Measurements from ENCODE around the gene CCSER1. TPM values are rescaled to one million over a fixed set of nuclear protein-coding genes. Genes with fewer than 3 reads are reported as not detected.

The CCSER1 gene
- total RNA-seq, 1 donor from 2014 or later: not detected

GRCh38 chr4:91598696-91599095, 1471.5 kb downstream of the CCSER1 start:
- H3K36me3 Mint-ChIP-seq (ENCODE audit: low read depth): no peaks in the 10 kb centered on the region
- no peaks in the 10 kb centered on the region for H3K4me1 Mint-ChIP-seq (ENCODE audit: low read depth)
- TF ChIP-seq, protein P1, sequence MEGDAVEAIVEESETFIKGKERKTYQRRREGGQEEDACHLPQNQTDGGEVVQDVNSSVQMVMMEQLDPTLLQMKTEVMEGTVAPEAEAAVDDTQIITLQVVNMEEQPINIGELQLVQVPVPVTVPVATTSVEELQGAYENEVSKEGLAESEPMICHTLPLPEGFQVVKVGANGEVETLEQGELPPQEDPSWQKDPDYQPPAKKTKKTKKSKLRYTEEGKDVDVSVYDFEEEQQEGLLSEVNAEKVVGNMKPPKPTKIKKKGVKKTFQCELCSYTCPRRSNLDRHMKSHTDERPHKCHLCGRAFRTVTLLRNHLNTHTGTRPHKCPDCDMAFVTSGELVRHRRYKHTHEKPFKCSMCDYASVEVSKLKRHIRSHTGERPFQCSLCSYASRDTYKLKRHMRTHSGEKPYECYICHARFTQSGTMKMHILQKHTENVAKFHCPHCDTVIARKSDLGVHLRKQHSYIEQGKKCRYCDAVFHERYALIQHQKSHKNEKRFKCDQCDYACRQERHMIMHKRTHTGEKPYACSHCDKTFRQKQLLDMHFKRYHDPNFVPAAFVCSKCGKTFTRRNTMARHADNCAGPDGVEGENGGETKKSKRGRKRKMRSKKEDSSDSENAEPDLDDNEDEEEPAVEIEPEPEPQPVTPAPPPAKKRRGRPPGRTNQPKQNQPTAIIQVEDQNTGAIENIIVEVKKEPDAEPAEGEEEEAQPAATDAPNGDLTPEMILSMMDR (IDR thresholded peaks at IDR 0.05): no peak
- H3K27me3 Mint-ChIP-seq (ENCODE audit: low read depth): no peaks in the 10 kb centered on the region
- H3K9me3 Mint-ChIP-seq (ENCODE audit: low read depth): no peaks in the 10 kb centered on the region
- H3K4me3 Mint-ChIP-seq (ENCODE audit: unreplicated experiment): no peak overlapping the region
- no peak overlapping the region for H3K27ac Mint-ChIP-seq (ENCODE audit: unreplicated experiment)
- peak; percentile 36 for DNase-seq (ENCODE audit: low spot score)

DNA sequence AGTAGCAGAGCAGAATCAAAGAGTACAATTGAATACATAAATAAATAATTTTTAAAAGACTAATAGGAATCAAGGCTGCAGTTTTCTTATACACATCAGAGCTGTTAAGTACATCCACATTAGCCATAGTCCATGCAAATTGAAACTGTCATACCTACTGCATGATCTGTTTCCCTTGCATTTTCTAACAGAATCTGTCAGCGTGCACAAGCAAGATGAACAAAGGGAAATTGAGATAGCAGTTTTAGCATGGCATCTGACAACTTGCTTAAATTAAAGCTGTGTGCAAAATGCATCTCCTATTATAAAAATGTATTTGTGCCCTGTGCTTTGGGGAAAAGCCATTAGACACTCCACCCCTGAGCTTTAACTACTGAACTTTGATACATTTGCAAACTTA, 1473.1 kb downstream of the CCSER1 start:
- Mint-ChIP-seq H3K4me1 (ENCODE audit: low read depth) (no peaks in the 10 kb centered on the region), H3K27me3 (ENCODE audit: low read depth) (no peaks in the 10 kb centered on the region), H3K36me3 (ENCODE audit: low read depth) (no peaks in the 10 kb centered on the region), H3K27ac (ENCODE audit: unreplicated experiment) (no peak overlapping the region), H3K9me3 (ENCODE audit: low read depth) (no peaks in the 10 kb centered on the region), H3K4me3 (ENCODE audit: unreplicated experiment) (no peak overlapping the region)
- DNase-seq (ENCODE audit: low spot score): no peak
- TF ChIP-seq, protein P1 (IDR thresholded peaks at IDR 0.05): no peak

DNA sequence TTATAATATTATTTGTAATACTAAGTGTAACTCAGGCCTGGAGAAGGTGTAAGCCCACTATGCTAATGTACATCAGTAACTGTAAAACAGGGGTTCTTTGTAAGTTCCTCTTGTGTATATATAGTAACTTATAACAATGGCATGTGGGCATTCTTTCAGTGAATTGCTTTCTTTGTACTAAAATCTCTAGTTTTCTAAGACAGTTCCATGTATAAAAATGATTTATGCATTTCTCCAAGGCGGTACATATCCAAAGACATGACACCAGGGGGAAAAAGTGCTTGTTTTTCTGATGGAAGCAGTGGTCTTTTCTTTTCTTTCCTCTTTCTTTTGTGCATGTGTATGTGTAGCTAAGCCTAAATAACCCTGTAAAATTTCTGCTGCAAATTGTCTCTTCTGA, 1474.2 kb downstream of the CCSER1 start:
- no peak for DNase-seq (ENCODE audit: low spot score)
- no peaks in the 10 kb centered on the region for H3K9me3 Mint-ChIP-seq (ENCODE audit: low read depth)
- no peaks in the 10 kb centered on the region for H3K4me1 Mint-ChIP-seq (ENCODE audit: low read depth)
- TF ChIP-seq, protein P1 (IDR thresholded peaks at IDR 0.05): no peak
- no peaks in the 10 kb centered on the region for H3K36me3 Mint-ChIP-seq (ENCODE audit: low read depth)
- H3K27ac Mint-ChIP-seq (ENCODE audit: unreplicated experiment): no peak overlapping the region
- H3K4me3 Mint-ChIP-seq (ENCODE audit: unreplicated experiment): no peak overlapping the region
- peaks cover 3% of the 10 kb centered on the region for H3K27me3 Mint-ChIP-seq (ENCODE audit: low read depth)

GRCh38 chr4:91611782-91612181, 1484.6 kb downstream of the CCSER1 start:
- no peaks in the 10 kb centered on the region for H3K9me3 Mint-ChIP-seq (ENCODE audit: low read depth)
- TF ChIP-seq, protein P1 (IDR thresholded peaks at IDR 0.05): no peak
- H3K4me3 Mint-ChIP-seq (ENCODE audit: unreplicated experiment): no peak overlapping the region
- H3K4me1 Mint-ChIP-seq (ENCODE audit: low read depth): no peaks in the 10 kb centered on the region
- DNase-seq (ENCODE audit: low spot score): no peak
- no peaks in the 10 kb centered on the region for H3K27me3 Mint-ChIP-seq (ENCODE audit: low read depth)
- H3K36me3 Mint-ChIP-seq (ENCODE audit: low read depth): no peaks in the 10 kb centered on the region
- no peak overlapping the region for H3K27ac Mint-ChIP-seq (ENCODE audit: unreplicated experiment)

DNA sequence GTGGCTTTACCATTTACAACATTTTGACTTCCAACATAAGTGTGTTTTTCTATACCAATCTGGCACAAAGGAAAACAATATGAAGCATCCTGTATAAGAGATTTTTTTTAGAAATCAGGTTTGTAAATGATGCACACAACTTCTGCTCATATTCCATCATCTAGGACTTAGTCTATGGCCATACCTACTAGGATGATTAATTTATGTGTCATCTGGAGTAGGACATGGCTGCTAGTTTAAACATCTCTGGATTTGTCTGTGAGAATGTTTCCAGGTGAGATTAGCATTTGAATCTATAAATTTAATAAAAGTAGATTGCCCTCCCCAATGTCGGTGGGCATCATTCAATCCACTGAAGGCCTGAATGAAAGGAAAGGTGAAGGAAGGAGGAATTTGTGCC, 1493.8 kb downstream of the CCSER1 start:
- TF ChIP-seq, protein P1 (IDR thresholded peaks at IDR 0.05): no peak
- Mint-ChIP-seq H3K27me3 (ENCODE audit: low read depth) (peaks cover 31% of the 10 kb centered on the region), H3K9me3 (ENCODE audit: low read depth) (no peaks in the 10 kb centered on the region), H3K27ac (ENCODE audit: unreplicated experiment) (no peak overlapping the region), H3K36me3 (ENCODE audit: low read depth) (peaks cover 2% of the 10 kb centered on the region), H3K4me1 (ENCODE audit: low read depth) (peaks cover 2% of the 10 kb centered on the region), H3K4me3 (ENCODE audit: unreplicated experiment) (no peak overlapping the region)
- no peak for DNase-seq (ENCODE audit: low spot score)
